SK-N-SH treated with all-trans-retinoic acid at 6 μM for 48 hours (cell line): Measurements from ENCODE around the gene ZNF554.

Source experiments
- ATAC-seq: fragments of 200-7000 bp; cut with Tn5 transposase; 3 replicates; pipeline ENCODE4 v1.9.1; 2020; ENCODE audit warnings: mild to moderate bottlenecking, moderate library complexity
- ARNTL ChIP-seq: fragments of 450-650 bp; formaldehyde crosslinking; IDR thresholded peaks from 2 replicates; pipeline ENCODE4 v1.5.0; 2020; ENCODE audit warnings: low read depth, mild to moderate bottlenecking, moderate library complexity, borderline replicate concordance
- CREB5 ChIP-seq: fragments of 250-450 bp; sonication (Bioruptor Pico); IDR thresholded peaks from 2 replicates; pipeline ENCODE4 v1.5.1; 2020; ENCODE audit warnings: low read depth, mild to moderate bottlenecking, moderate library complexity
- CSDC2 ChIP-seq: fragments of 250-450 bp; sonication (Bioruptor Pico); IDR thresholded peaks from 2 replicates; pipeline ENCODE4 v1.5.0; 2020; ENCODE audit warnings: mild to moderate bottlenecking, moderate library complexity
- GLIS3 ChIP-seq: fragments of 250-450 bp; sonication (Bioruptor Pico); IDR thresholded peaks from 2 replicates; pipeline ENCODE4 v1.5.0; 2020; ENCODE audit warnings: mild to moderate bottlenecking, moderate library complexity
- ISL1 ChIP-seq: fragments of 250-450 bp; sonication (Bioruptor Pico); IDR thresholded peaks from 2 replicates; pipeline ENCODE4 v2.1.2; 2022; ENCODE audit warnings: mild to moderate bottlenecking, moderate library complexity
- OSR1 ChIP-seq: fragments of 250-450 bp; sonication (Bioruptor Pico); IDR thresholded peaks from 2 replicates; pipeline ENCODE4 v1.8.0; 2022; ENCODE audit warnings: moderate library complexity, mild to moderate bottlenecking, inconsistent platforms
- PATZ1 ChIP-seq: fragments of 250-450 bp; sonication (Bioruptor Pico); IDR thresholded peaks from 2 replicates; pipeline ENCODE4 v1.8.0; 2020; ENCODE audit warnings: mild to moderate bottlenecking, moderate library complexity, borderline replicate concordance
- PPARA ChIP-seq: fragments of 250-450 bp; sonication (Bioruptor Pico); IDR thresholded peaks from 2 replicates; pipeline ENCODE4 v1.5.0; 2020; ENCODE audit warnings: mild to moderate bottlenecking, borderline replicate concordance
- SNAI2 ChIP-seq: fragments of 250-450 bp; sonication (Bioruptor Pico); IDR thresholded peaks from 2 replicates; pipeline ENCODE4 v1.5.0; 2020; ENCODE audit warnings: mild to moderate bottlenecking, moderate library complexity
- TCF4 ChIP-seq: fragments of 250-450 bp; sonication (Bioruptor Pico); IDR thresholded peaks from 2 replicates; pipeline ENCODE4 v1.8.0; 2021; ENCODE audit warnings: mild to moderate bottlenecking, moderate library complexity, borderline replicate concordance
- TSHZ2 ChIP-seq: fragments of 250-450 bp; sonication (Bioruptor Pico); IDR thresholded peaks from 2 replicates; pipeline ENCODE4 v1.5.0; 2020; ENCODE audit warnings: mild to moderate bottlenecking, moderate library complexity
- ZC3H10 ChIP-seq: fragments of 250-450 bp; sonication (Bioruptor Pico); IDR thresholded peaks from 2 replicates; pipeline ENCODE4 v1.5.1; 2021; ENCODE audit warnings: mild to moderate bottlenecking, moderate library complexity
- ZFP3 ChIP-seq: fragments of 250-450 bp; sonication (Bioruptor Pico); IDR thresholded peaks from 2 replicates; pipeline ENCODE4 v1.5.0; 2020; ENCODE audit warnings: mild to moderate bottlenecking, moderate library complexity
- ZFP30 ChIP-seq: fragments of 450-650 bp; formaldehyde crosslinking; IDR thresholded peaks from 2 replicates; pipeline ENCODE4 v1.5.0; 2022; ENCODE audit warnings: mild to moderate bottlenecking, moderate library complexity
- ZNF70 ChIP-seq: fragments of 450-650 bp; formaldehyde crosslinking; IDR thresholded peaks from 2 replicates; pipeline ENCODE4 v1.5.0; 2020; ENCODE audit warnings: mild to moderate bottlenecking, moderate library complexity
- TF ChIP-seq, protein P1 (sequence below): fragments of 250-450 bp; sonication (Bioruptor Pico); IDR thresholded peaks from 2 replicates; pipeline ENCODE4 v1.8.0; 2021; ENCODE audit warnings: low read depth, mild to moderate bottlenecking, moderate library complexity, borderline replicate concordance
- TF ChIP-seq, protein P2 (sequence below): fragments of 250-450 bp; sonication (Bioruptor Pico); IDR thresholded peaks from 2 replicates; pipeline ENCODE4 v1.5.1; 2021; ENCODE audit warnings: mild to moderate bottlenecking, moderate library complexity

Gene ZNF554

GRCh38 chr19:2805261-2805900, 14.3 kb upstream of the ZNF554 start:
- TF ChIP-seq ARNTL (CRISPR knock-in tag): no peak
- TF ChIP-seq TCF4 (CRISPR knock-in tag): no peak
- TF ChIP-seq ZC3H10 (CRISPR knock-in tag): no peak
- no peak for TF ChIP-seq ISL1
- TF ChIP-seq OSR1 (CRISPR knock-in tag): no peak
- TF ChIP-seq CREB5 (CRISPR knock-in tag): no peak
- no peak for TF ChIP-seq PATZ1 (CRISPR knock-in tag)
- TF ChIP-seq TSHZ2 (CRISPR knock-in tag): no peak
- TF ChIP-seq ZNF70 (CRISPR knock-in tag): no peak
- no peak for TF ChIP-seq ZFP30 (CRISPR knock-in tag)
- TF ChIP-seq, all 23 proteins: peak for 0

GRCh38 chr19:2805991-2806649, 13.5 kb upstream of the ZNF554 start:
- ATAC-seq: no peak
- no peak for TF ChIP-seq GLIS3 (CRISPR knock-in tag)
- TF ChIP-seq CSDC2: no peak
- TF ChIP-seq ZFP3: no peak
- no peak for TF ChIP-seq ZC3H10 (CRISPR knock-in tag)
- TF ChIP-seq ISL1: no peak
- no peak for TF ChIP-seq ARNTL (CRISPR knock-in tag)
- TF ChIP-seq, protein P1, sequence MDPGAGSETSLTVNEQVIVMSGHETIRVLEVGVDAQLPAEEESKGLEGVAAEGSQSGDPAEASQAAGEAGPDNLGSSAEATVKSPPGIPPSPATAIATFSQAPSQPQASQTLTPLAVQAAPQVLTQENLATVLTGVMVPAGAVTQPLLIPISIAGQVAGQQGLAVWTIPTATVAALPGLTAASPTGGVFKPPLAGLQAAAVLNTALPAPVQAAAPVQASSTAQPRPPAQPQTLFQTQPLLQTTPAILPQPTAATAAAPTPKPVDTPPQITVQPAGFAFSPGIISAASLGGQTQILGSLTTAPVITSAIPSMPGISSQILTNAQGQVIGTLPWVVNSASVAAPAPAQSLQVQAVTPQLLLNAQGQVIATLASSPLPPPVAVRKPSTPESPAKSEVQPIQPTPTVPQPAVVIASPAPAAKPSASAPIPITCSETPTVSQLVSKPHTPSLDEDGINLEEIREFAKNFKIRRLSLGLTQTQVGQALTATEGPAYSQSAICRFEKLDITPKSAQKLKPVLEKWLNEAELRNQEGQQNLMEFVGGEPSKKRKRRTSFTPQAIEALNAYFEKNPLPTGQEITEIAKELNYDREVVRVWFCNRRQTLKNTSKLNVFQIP (CRISPR knock-in tag): no peak
- TF ChIP-seq CREB5 (CRISPR knock-in tag): no peak
- no peak for TF ChIP-seq SNAI2 (CRISPR knock-in tag)
- no peak for TF ChIP-seq ZFP30 (CRISPR knock-in tag)
- no peak for TF ChIP-seq PPARA (CRISPR knock-in tag)

More at GRCh38 chr19:2805261-2805900, 14.3 kb upstream of the ZNF554 start:
- ATAC-seq: no peak

DNA sequence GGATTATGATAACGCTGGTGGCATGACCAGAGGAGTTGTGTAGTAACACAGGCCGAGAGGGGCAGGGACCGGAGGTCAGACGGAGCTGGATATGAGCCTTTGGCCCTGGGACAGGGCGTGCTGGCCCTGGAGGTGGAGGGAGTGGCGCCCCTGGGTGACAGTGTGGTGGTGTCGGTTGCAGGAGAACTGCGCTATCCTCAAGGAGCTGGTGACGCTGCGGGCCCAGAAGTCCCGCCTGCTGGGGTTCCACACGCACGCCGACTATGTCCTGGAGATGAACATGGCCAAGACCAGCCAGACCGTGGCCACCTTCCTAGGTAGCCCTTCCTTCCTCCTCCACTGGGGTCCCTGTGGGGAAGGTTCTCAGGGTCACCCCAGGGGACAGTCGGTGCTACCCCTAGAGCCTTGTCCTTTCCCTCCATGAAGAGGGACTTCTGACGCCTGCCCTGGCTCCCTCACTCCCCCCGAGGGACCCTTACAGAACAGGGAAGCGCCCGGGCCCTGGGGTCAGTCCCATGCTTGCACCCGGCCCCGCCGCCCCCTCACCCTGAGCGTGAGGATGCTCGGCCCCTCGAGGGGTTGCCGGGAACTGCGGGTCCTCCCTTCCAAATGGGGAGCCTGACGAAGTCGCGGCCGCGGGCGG, 12.8 kb upstream of the ZNF554 start:
- TF ChIP-seq CSDC2 (no peak), PATZ1 (CRISPR knock-in tag) (no peak), TCF4 (CRISPR knock-in tag) (no peak), ISL1 (no peak), GLIS3 (CRISPR knock-in tag) (no peak), CREB5 (CRISPR knock-in tag) (no peak), ZNF70 (CRISPR knock-in tag) (no peak), ARNTL (CRISPR knock-in tag) (no peak)
- TF ChIP-seq, protein P2, sequence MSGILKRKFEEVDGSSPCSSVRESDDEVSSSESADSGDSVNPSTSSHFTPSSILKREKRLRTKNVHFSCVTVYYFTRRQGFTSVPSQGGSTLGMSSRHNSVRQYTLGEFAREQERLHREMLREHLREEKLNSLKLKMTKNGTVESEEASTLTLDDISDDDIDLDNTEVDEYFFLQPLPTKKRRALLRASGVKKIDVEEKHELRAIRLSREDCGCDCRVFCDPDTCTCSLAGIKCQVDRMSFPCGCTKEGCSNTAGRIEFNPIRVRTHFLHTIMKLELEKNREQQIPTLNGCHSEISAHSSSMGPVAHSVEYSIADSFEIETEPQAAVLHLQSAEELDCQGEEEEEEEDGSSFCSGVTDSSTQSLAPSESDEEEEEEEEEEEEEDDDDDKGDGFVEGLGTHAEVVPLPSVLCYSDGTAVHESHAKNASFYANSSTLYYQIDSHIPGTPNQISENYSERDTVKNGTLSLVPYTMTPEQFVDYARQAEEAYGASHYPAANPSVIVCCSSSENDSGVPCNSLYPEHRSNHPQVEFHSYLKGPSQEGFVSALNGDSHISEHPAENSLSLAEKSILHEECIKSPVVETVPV (CRISPR knock-in tag): no peak
- TF ChIP-seq, protein P1 (CRISPR knock-in tag): no peak
- TF ChIP-seq, all 23 proteins: peak for 0
- ATAC-seq: no peak
